Body of pancreas (tissue), 4 donors: ENCODE data around the gene EWSR1. TPM values are rescaled to one million over a fixed set of nuclear protein-coding genes. Genes with fewer than 3 reads are reported as not detected.

Experiments
- ATAC-seq: fragments of 150-250 bp; one replicate; pipeline ENCODE4 v1.9.1; 2016
- DNase-seq, 4 donors: peaks; one replicate each; pipeline ENCODE4 v3.0.0-alpha.2; 2019
- H3K27ac ChIP-seq, 4 donors: fragments of 200-600 bp; sonication (generic); 1 replicate in 3 of 4; 2 replicates in 1 of 4; pipeline versions ENCODE4 v1.5.1 to v1.6.1; 2016 to 2019; ENCODE audit warnings: mild to moderate bottlenecking in 1 of 4, mixed read lengths in 1 of 4, moderate library complexity in 1 of 4
- H3K27me3 ChIP-seq, 2 donors: fragments of 200-600 bp; sonication (generic); one replicate each; pipeline ENCODE4 v1.6.0; 2016; ENCODE audit warnings: mild to moderate bottlenecking in 1 of 2
- H3K36me3 ChIP-seq, 2 donors: fragments of 200-600 bp; sonication (generic); replicated peaks in 1 of 2; 2 replicates each; pipeline ENCODE4 v1.5.1; 2016; ENCODE audit warnings: low read depth in 2 of 2; ENCODE audit not compliant: insufficient read depth in 1 of 2
- H3K4me1 ChIP-seq: fragments of 200-600 bp; sonication (generic); one replicate; pipeline ENCODE4 v1.6.0; 2016
- H3K4me3 ChIP-seq, 2 donors: fragments of 200-600 bp; sonication (generic); 1 replicate in 1 of 2; 2 replicates in 1 of 2; pipeline ENCODE4 v1.5.1; 2016 to 2019
- H3K9me3 ChIP-seq, 3 donors: fragments of 200-600 bp; sonication (generic); 1 replicate in 2 of 3; 2 replicates in 1 of 3; pipeline ENCODE4 v1.5.1; 2016
- POLR2A ChIP-seq, 3 donors: fragments of 450-650 bp; IDR thresholded peaks; one replicate each; pipeline ENCODE4 v1.6.1; 2016; ENCODE audit warnings: antibody characterized with exemption in 3 of 3, mild to moderate bottlenecking in 2 of 3
- WGBS, 2 donors: methylation state at CpG; one replicate each; pipeline ENCODE4 v1.1.5; 2017; 5-methylcytosine and 5-hydroxymethylcytosine counted together
- intact Hi-C: fragments of 100-400 bp; cut with DNase I; formaldehyde crosslinking; loops from one replicate; pipeline ENCODE4 v1.15.1; 2023
- total RNA-seq, 2 donors: library from RNA; depleted of rRNA; stranded (reverse); fragments of >200 nt; gene quantifications; one replicate each; pipeline ENCODE4 v1.1.0, GENCODE V29; 2016
- TF ChIP-seq, protein P1 (sequence below), 7 experiments: fragments of 450-650 bp in 4 of 7; fragments of 200-600 bp in 3 of 7; sonication (generic) in 3 of 7; IDR thresholded peaks; one replicate each; pipeline ENCODE4 v1.5.1; 2016 to 2019; ENCODE audit warnings: antibody characterized with exemption in 7 of 7

EWSR1 gene
- total RNA-seq, 2 donors from 2014 or later: 142 to 175 TPM

DNA sequence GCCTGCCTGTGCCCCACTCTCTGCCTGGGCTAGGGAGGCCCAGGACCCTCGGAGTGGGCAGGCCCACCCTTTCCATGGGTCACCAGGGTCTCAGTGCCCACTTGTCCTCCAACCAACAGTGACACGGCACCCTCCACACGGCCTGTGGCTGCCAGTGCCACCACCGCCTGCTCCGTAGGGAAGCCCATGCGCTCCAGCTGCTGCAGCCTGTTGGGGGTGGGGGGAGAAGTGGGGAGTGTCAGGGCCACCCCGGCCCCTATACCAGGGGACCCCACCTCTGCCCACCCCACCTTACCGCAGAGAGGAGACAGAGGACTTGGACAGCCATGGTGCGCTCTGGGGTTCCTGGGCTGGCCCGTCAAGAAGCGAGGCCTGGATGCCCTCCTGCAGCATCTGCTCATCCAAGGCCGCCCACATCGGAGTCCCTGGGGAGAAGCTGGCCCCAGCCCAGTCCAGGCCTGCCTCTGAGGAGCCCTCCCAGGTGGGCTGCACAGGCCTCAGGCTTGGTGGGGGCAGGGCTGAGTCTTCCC lies 8.0 kb upstream of the EWSR1 start:
- no peak overlapping the region for H3K4me3 ChIP-seq
- H3K27me3 ChIP-seq: no peaks in the 10 kb centered on the region
- TF ChIP-seq POLR2A (IDR thresholded peaks at IDR 0.05): no peak
- TF ChIP-seq, protein P1, sequence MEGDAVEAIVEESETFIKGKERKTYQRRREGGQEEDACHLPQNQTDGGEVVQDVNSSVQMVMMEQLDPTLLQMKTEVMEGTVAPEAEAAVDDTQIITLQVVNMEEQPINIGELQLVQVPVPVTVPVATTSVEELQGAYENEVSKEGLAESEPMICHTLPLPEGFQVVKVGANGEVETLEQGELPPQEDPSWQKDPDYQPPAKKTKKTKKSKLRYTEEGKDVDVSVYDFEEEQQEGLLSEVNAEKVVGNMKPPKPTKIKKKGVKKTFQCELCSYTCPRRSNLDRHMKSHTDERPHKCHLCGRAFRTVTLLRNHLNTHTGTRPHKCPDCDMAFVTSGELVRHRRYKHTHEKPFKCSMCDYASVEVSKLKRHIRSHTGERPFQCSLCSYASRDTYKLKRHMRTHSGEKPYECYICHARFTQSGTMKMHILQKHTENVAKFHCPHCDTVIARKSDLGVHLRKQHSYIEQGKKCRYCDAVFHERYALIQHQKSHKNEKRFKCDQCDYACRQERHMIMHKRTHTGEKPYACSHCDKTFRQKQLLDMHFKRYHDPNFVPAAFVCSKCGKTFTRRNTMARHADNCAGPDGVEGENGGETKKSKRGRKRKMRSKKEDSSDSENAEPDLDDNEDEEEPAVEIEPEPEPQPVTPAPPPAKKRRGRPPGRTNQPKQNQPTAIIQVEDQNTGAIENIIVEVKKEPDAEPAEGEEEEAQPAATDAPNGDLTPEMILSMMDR (IDR thresholded peaks at IDR 0.05): no peak
- H3K36me3 ChIP-seq: no peaks in the 10 kb centered on the region
- ATAC-seq: no peak
- intact Hi-C loops: no loop called here
- WGBS, 2 donors: 89 to 90% methylated on average over 7 to 12 of the region's 13 CpGs
- H3K27ac ChIP-seq: no peak overlapping the region
- no peaks in the 10 kb centered on the region for H3K9me3 ChIP-seq
- peaks cover 12% of the 10 kb centered on the region for H3K4me1 ChIP-seq
- DNase-seq: no peak

DNA sequence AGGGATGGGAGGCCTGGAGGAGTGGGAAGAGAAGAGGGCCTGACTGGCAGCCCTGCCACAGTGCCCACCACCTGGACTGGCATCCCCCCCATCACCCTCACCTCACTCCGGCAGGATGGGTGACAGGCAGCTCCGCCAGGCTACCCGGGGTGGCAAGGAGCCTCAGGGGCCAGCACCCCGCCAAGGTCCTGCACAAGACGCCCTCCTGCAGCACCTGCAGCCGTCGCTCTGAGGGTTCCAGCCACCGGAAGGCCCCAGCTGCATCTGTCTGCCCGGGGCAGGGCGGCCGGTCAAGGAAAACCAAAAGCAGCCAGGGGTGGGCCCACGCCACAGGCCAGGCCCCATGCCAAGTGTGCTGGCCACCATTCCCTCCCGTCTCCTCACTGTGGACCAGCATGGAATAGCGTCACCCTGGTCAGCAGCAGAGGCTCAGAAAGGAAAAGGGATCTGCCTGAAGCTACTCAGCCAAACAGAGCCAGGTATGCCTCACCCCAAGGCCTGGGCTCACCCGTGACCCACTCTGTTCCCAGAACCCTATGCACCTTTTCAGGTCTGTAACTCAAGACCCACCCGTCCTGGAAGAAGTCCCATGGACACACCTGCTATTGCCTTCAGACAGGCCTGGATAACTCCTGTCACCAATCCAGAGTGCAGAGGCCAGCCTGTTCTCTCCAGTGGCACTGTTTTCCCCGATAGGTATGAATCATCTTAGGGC lies 7.3 kb upstream of the EWSR1 start:
- no peak for ATAC-seq
- Histone ChIP-seq H3K9me3 (no peaks in the 10 kb centered on the region), H3K4me1 (peaks cover 14% of the 10 kb centered on the region), H3K27me3 (no peaks in the 10 kb centered on the region), H3K27ac (peak overlapping the region in 1 of 4 donors; percentile 13), H3K36me3 (no peaks in the 10 kb centered on the region), H3K4me3 (no peak overlapping the region)
- TF ChIP-seq, protein P1 (IDR thresholded peaks at IDR 0.05): no peak
- no peak for TF ChIP-seq POLR2A (IDR thresholded peaks at IDR 0.05)
- WGBS, 2 donors: 79 to 96% methylated on average over 3 to 8 of the region's 17 CpGs
- DNase-seq: peak in 1 of 4 donors; percentile 86
- intact Hi-C loops: no loop called here

DNA sequence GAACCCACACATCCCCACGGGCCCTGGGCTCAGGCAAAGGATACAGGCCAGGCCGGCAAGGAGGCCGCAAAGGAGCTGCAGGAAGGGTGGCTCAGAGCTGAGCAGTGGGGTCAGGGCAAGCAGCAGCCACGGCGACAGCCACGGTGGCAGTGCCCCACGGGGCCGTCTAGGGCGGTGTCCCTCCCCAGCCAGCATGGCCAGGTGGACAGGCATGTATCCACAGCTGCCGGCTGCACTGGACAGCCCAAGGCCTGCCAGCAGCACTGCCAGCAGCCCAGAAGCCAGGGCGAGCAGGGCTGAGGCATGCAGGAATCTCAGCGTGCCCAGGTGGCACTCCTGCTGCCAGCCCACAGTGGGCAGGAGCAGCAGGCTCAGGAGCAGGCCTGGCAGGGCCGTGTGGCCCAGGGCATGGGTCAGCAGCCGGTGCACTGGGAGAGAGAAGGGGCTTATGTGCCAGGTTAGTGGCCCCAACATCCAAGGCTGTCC lies 4.2 kb upstream of the EWSR1 start:
- Histone ChIP-seq H3K4me1 (peaks cover 29% of the 10 kb centered on the region), H3K27ac (peak overlapping the region; percentile 54 to 78 (median 74)), H3K4me3 (no peak overlapping the region), H3K27me3 (no peaks in the 10 kb centered on the region), H3K9me3 (no peaks in the 10 kb centered on the region), H3K36me3 (no peaks in the 10 kb centered on the region)
- peak; percentile 39 to 40 (median 40) for TF ChIP-seq POLR2A (IDR thresholded peaks at IDR 0.05)
- TF ChIP-seq, protein P1 (IDR thresholded peaks at IDR 0.05): peak in 1 of 7 experiments; percentile 9
- WGBS, 2 donors: 48% methylated on average over 14 of the region's 14 CpGs; no CpG with 5 or more reads in 1 of the 2 donors
- ATAC-seq: peak; percentile 19
- DNase-seq: peak; percentile 61 to 89 (median 79)
- intact Hi-C loops: no loop called here

DNA sequence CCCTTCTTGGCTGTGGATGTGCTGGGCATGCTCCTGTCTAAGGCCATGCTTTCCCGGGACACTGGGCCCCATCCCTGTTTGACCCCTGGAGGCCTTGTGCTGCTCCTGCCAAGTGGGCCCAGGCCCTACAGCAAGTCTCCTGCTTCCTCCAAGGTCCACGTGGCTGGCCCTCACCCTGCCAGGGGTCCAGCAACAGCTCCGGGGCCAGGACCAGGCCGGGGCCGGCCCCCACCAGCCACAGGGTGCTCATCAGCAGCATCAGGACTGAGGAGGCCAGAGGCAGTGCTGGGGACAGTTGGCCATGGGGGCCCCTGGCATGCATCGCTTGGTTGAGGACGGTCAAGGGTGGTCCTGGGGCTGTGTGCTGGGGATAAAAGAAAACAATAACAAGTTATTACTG lies 2.8 kb upstream of the EWSR1 start:
- no peak for TF ChIP-seq POLR2A (IDR thresholded peaks at IDR 0.05)
- TF ChIP-seq, protein P1 (IDR thresholded peaks at IDR 0.05): no peak
- intact Hi-C loops: no loop called here
- ATAC-seq (no peak), DNase-seq (no peak)
- H3K4me1 ChIP-seq: peaks cover 39% of the 10 kb centered on the region
- 92 to 100% methylated on average over 6 of the region's 7 CpGs for WGBS, 2 donors
- peak overlapping the region in 2 of 4 donors; percentile 99 to 100 for H3K27ac ChIP-seq
- H3K9me3 ChIP-seq: no peaks in the 10 kb centered on the region
- H3K27me3 ChIP-seq: no peaks in the 10 kb centered on the region
- H3K36me3 ChIP-seq: no peaks in the 10 kb centered on the region
- H3K4me3 ChIP-seq: no peak overlapping the region
